HUES6 (cell line): Measurements from ENCODE around the gene ZNF775.

ENCODE experiments used
- H3K27ac ChIP-seq: 2 replicates; pipeline ENCODE4 v1.7.0; 2013; ENCODE audit warnings: low read depth, mild to moderate bottlenecking, low read length, inconsistent platforms
- H3K27me3 ChIP-seq: 2 replicates; pipeline ENCODE4 v1.6.1; 2013; ENCODE audit warnings: low read length; ENCODE audit not compliant: control insufficient read depth, insufficient read depth
- H3K36me3 ChIP-seq: 2 replicates; pipeline ENCODE4 v1.6.1; 2013; ENCODE audit warnings: low read length; ENCODE audit not compliant: control insufficient read depth, insufficient read depth
- H3K4me1 ChIP-seq: 2 replicates; pipeline ENCODE4 v1.6.1; 2013; ENCODE audit warnings: low read length; ENCODE audit not compliant: control insufficient read depth, insufficient read depth
- H3K4me3 ChIP-seq: 2 replicates; pipeline ENCODE4 v1.5.1; 2013; ENCODE audit warnings: low read depth, low read length
- H3K9ac ChIP-seq: one replicate; pipeline ENCODE4 v1.6.1; 2013; ENCODE audit warnings: mild to moderate bottlenecking, low read length
- H3K9me3 ChIP-seq: 2 replicates; pipeline ENCODE4 v1.6.1; 2013; ENCODE audit warnings: low read depth, low read length; ENCODE audit not compliant: control insufficient read depth, insufficient read depth

ZNF775 gene

DNA sequence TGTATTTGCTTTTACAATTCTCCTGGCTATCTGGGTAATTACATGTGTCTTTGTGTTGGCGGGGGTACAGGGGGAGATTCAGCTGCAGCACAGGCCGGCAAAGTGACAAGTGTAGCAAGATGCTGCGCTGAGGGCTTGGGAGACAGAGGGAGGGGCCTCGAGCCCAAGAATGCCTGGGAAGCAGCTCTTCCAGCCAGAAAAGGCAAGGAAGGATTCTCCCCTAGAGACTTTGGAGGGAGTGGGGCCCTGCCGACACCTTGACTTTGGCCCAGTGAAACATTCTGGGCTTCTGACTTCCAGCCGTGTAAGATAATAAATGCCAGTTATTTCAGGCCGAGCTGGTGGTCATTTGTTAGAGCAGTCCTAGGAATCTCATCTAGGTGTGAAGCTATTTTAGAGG lies 17.7 kb upstream of the ZNF775 start:
- no peak overlapping the region for H3K27ac ChIP-seq
- no peak overlapping the region for H3K9ac ChIP-seq
- H3K4me3 ChIP-seq: no peak overlapping the region
- no peaks in the 10 kb centered on the region for H3K9me3 ChIP-seq
- H3K36me3 ChIP-seq: no peaks in the 10 kb centered on the region
- H3K27me3 ChIP-seq: no peaks in the 10 kb centered on the region
- H3K4me1 ChIP-seq: peaks cover 38% of the 10 kb centered on the region

DNA sequence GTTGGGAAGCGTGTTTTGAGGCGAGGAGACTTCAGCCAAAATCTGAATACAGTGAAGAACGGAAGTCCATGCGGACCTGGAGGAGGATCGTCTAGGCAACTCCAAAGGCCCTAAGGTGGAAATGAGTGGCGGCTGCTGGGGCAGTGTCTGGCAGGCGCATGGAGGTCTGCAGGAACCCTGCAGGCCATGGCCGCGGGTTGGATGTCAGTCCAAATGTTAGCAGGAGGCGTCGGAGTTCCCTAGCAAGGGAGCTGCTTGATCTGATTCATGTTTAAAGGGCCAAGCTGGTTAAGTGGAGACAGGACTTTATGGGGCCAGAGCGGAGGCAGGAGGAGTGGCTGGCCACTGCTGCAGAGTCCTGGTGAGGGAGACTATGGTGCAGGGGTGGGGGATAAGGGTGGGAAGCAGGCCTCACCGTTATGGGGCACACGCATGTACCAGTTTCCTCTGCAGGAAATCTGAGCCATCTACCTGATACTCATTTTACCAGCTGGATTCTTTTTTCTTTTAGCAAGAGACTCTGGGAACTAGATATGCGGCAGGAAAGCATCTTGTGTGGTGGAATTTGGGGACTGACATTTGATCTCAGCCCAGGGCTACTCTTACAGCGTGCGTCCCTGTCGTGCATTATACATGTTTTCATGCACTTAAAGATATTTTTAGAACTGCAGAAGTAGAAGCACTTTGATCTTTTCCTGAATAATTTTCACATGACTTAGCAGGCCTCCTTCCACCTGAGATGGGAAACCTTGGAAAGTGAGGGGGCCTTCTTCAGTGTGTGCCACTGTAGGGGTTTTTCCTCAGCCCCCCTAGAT lies 17.1 kb upstream of the ZNF775 start:
- Histone ChIP-seq H3K4me3 (no peak overlapping the region), H3K27me3 (no peaks in the 10 kb centered on the region), H3K9me3 (no peaks in the 10 kb centered on the region), H3K9ac (no peak overlapping the region), H3K4me1 (peaks cover 38% of the 10 kb centered on the region), H3K27ac (no peak overlapping the region), H3K36me3 (no peaks in the 10 kb centered on the region)

DNA sequence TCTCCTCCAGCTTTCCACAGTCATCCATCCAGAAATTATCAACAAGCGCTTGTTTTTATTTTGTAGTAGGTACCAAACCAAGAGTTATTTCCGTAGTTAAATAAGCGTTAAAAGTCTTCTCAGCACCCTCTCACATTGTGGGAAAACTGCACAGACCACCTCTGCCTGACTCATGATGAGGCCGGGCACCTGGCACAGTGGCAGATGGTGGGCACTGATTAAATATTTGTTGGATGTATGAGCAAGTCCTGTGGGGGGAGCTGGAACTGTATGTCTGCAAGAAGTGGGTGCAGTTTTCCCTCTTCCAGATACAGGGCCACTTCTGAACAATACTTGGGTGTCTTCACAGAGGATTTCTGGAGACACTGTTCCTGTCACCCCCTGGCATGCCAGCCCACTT lies 15.8 kb upstream of the ZNF775 start:
- Histone ChIP-seq H3K9me3 (no peaks in the 10 kb centered on the region), H3K36me3 (no peaks in the 10 kb centered on the region), H3K4me3 (no peak overlapping the region), H3K9ac (no peak overlapping the region), H3K27me3 (no peaks in the 10 kb centered on the region), H3K27ac (no peak overlapping the region), H3K4me1 (peaks cover 38% of the 10 kb centered on the region)

DNA sequence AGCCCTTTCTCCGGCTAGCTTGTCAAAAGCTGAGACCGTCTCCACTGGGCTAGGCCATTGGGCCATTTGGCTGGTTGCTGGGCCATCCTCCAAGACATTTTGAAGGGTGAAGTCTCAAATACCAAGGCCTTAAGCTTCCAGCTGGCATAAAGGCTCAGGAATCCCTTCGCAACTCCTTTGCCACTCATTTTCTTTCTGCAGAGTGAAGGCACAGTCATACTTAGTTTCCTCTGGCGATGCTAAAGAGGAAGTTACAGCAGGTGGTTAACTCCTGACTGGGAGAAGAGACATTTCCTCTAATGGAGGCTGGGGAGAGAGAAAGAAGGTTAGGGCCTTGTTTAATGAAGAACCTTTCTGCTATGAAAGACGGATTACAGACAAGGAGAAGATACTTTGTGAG lies 15.3 kb upstream of the ZNF775 start:
- no peaks in the 10 kb centered on the region for H3K27me3 ChIP-seq
- H3K9me3 ChIP-seq: no peaks in the 10 kb centered on the region
- H3K9ac ChIP-seq: no peak overlapping the region
- H3K4me1 ChIP-seq: peaks cover 38% of the 10 kb centered on the region
- no peak overlapping the region for H3K27ac ChIP-seq
- H3K4me3 ChIP-seq: no peak overlapping the region
- no peaks in the 10 kb centered on the region for H3K36me3 ChIP-seq

DNA sequence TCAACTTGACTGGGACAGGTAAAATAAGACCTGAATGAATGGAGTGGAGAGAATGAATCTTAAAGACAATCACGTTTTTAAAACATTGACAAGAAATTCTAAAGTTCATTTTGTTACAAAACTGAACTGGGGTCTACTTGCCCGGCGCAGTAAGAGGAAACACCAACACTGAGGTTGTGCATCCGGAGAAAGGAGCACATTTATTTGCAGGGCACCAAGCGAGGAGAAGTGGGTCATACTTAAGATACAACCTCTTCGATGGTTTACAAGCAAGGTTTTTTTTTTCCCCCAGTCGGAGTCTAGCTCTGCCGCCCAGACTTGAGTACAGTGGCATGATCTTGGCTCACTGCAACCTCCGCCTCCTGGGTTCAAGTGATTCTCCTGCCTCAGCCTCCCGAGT lies 13.9 kb upstream of the ZNF775 start:
- Histone ChIP-seq H3K4me1 (peaks cover 47% of the 10 kb centered on the region), H3K27ac (no peak overlapping the region), H3K9me3 (no peaks in the 10 kb centered on the region), H3K9ac (no peak overlapping the region), H3K4me3 (no peak overlapping the region), H3K36me3 (peaks cover 5% of the 10 kb centered on the region), H3K27me3 (no peaks in the 10 kb centered on the region)

DNA sequence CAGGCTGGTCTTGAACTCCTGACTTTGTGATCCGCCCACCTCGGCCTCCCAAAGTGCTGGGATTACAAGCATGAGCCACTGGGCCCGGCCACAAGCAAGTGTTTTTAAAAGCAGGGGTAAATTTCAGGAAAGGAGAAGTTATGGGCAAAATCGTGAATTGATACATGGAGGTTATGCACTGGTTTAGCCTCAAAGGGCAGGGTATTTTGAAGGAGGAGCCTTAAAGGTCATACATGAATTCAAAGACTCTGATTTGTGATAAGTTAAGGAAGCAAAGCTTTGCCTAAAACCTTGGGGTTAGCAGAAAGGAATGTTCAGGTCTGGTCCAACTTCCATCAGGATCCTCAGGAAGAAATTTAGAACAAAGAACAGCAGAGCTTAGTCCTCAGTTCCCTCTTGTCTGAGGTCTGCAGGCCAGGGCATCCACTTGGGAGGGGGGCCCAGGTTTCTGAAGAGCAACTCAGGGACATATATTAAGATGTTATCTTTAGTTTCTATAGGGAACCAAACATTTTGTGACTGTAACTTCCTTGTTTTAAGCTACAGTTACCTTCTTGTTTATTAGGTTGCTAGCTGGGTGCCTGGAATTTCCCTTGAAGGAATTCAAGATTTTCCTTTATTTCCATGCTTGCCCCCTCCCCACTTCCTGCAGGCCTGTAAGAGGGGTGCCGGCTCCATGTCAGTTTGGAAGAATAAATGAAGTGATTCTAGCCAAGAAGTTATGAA lies 13.3 kb upstream of the ZNF775 start:
- H3K36me3 ChIP-seq: peaks cover 11% of the 10 kb centered on the region
- no peak overlapping the region for H3K9ac ChIP-seq
- no peaks in the 10 kb centered on the region for H3K27me3 ChIP-seq
- H3K4me3 ChIP-seq: no peak overlapping the region
- H3K27ac ChIP-seq: no peak overlapping the region
- H3K9me3 ChIP-seq: no peaks in the 10 kb centered on the region
- H3K4me1 ChIP-seq: peaks cover 54% of the 10 kb centered on the region

DNA sequence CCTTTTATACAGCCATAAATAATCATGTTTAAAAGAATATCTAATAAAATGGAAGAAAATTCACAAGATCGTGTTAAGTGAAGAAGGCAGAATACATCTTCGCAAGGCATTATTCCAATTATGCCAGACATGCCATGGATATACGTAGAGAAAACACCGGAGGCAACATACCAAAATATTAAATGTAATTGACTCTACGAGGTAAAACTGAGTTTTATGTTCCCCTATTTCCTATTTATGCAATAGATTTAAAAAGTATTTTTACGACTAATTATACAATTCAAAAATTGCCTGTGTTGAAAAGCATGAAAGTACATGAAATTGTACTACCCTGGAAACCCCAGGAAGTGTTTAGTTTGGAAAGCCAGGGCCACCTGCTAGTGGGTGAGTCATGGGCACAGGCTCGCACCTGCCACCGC lies 11.4 kb upstream of the ZNF775 start:
- Histone ChIP-seq H3K9me3 (no peaks in the 10 kb centered on the region), H3K9ac (peak overlapping the region; percentile 84), H3K27me3 (no peaks in the 10 kb centered on the region), H3K36me3 (peaks cover 25% of the 10 kb centered on the region), H3K27ac (peak overlapping the region; percentile 97), H3K4me3 (peak overlapping the region; percentile 70), H3K4me1 (peaks cover 41% of the 10 kb centered on the region)

DNA sequence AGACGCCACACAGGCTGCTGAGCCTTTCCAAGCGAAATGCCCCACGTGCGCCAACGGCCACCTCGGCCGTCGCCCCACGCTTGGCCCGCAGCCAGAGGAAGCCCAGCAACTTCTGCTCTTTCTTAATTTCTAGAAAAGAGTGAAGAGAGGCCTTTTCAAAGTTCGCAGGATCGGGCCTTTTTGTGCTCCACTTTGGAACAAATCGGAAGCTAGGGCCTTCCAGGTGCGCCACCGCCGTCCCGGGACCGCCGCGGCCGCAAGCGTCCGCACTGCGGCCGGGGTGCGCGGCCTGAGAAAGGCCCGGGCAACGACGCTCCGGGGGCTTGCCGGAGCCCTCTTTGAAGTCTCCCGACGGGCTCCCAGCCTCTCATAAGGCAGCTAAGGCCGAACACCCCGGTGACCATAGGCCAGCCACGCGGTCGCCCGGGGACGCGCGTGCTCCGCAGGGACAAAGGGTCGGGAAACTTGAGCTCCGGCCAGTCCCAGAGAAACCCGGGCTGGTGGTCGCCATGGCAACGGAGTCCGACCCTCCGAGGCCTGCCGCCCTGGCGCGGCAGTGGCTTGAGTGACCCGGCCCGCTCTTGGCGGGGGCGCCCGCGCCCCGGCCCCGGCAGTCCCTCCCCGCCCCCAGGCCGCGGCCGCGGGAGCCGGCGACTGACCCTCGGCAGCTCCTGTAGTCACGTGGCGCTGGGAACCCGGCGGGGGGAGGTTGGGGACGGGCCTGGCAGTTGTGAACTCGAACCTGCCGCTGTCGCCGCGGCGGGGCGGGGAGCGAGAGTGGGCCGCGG lies 10.8 kb upstream of the ZNF775 start, which contains the start of gene REPIN1:
TSS of gene REPIN1 (plus strand) at position 727 of the 788 bp plus-strand sequence. CDS start 890 bp downstream, outside the sequence.
- peak within 1 kb of the TSS; percentile 97 for H3K27ac ChIP-seq
- H3K9ac ChIP-seq: peak within 1 kb of the TSS; percentile 84
- H3K27me3 ChIP-seq: no peaks in the 10 kb centered on the region
- H3K9me3 ChIP-seq: no peaks in the 10 kb centered on the region
- H3K4me3 ChIP-seq: peak within 1 kb of the TSS; percentile 70
- H3K36me3 ChIP-seq: peaks cover 31% of the 10 kb centered on the region
- peaks cover 44% of the 10 kb centered on the region for H3K4me1 ChIP-seq

DNA sequence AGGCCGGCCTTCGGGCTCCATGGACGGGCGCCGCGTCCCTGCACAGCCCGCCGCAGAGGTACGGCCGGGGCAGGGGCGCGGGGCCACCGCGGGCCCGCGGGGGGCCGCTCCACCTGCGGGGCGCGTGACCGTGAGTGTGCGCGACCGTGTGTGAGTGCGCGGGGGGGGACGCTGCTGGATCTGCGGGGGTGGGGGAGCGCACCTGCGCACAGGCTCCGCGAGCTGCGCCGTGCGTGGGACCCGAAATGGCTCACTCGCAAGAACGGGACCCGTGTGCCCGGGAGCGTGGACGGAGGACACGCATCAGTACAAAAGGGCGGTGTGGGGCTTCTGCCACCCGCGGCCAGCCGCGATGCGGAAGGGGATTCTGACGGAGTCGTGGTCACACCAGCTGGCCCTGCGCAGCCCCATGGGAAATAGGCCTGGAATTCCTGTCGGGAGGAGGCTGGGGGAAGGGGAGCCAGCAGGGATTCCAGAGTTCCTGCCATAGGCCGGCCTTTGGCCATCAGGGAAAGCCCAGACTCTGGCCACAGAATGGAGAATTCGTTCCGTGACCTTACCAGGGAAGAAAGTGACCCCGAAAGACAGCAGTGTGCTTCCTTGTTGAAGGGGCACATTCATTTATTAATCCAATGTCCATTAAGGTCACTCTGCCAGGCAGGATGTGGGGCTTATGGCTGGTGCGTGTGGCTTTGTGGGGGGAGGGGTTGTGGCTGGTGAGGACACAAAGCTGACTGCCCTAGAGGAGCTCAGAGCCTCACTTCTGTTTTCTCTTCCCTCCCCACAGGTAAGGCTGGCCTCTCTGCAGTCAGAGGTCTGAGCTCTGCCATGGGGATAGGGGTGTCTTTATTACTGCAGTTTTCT lies 10.0 kb upstream of the ZNF775 start:
- H3K27ac ChIP-seq: peak overlapping the region; percentile 97
- peaks cover 39% of the 10 kb centered on the region for H3K36me3 ChIP-seq
- no peaks in the 10 kb centered on the region for H3K9me3 ChIP-seq
- H3K4me1 ChIP-seq: peaks cover 48% of the 10 kb centered on the region
- no peaks in the 10 kb centered on the region for H3K27me3 ChIP-seq
- H3K9ac ChIP-seq: peak overlapping the region; percentile 84
- H3K4me3 ChIP-seq: peak overlapping the region; percentile 70

DNA sequence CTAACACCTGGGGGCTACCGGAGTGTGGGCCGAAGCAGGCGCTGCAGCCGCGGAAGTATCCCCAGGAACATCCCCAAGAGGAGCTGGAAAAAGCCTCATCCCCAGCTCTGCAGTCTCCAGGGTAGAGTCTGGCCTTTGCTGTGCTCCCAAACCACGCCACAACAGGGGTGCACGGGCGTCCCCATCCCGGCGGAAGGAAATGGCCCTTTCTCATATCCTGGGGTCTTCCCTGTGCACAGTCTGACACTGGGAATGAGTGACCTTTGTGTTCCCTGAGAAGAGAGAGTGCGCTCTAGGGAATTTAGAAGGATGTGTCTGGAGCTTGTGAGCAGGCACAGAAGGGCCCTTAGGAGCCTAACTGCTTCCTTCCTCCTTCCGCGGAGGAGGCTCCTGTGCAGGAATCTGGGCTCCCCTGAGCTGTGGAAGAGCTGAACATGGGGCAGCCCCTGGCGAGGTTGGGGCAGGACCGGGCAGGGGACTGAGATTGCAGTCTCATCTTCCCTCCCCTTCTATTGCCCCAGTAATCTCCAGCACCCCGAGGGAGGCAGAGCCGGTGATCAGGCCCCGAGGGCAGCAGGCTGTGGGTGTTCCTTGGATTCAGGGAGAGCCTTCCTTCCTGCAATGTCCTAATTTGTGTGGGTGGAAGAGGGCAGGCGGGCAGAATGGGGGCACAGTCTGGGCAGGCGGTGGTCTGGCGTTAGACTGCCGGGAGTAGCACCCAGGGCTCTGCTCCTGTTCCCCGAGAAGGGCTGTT lies 9.2 kb upstream of the ZNF775 start:
- Histone ChIP-seq H3K27ac (peak overlapping the region; percentile 97), H3K9me3 (no peaks in the 10 kb centered on the region), H3K4me3 (peak overlapping the region; percentile 70), H3K27me3 (no peaks in the 10 kb centered on the region), H3K36me3 (peaks cover 45% of the 10 kb centered on the region), H3K4me1 (peaks cover 53% of the 10 kb centered on the region), H3K9ac (peak overlapping the region; percentile 84)
